Neural cell (in vitro differentiated cells): ENCODE results near the gene HDAC7. TPM values are rescaled to one million over a fixed set of nuclear protein-coding genes. Genes with fewer than 3 reads are reported as not detected.

ENCODE experiments used
- H2AFZ ChIP-seq: fragments of 200-600, 300-800 bp; sonication (generic), shearing (Covaris generic); 2 replicates; pipeline ENCODE4 v1.6.0; 2014; ENCODE audit warnings: low read depth, mild to moderate bottlenecking, antibody characterized with exemption, low read length, moderate library complexity
- H3F3A ChIP-seq: fragments of 200-600 bp; shearing (Covaris generic); 2 replicates; pipeline ENCODE4 v1.6.1; 2016; ENCODE audit warnings: mild to moderate bottlenecking, moderate library complexity, mixed read lengths, antibody characterized with exemption, low read length; ENCODE audit not compliant: insufficient read depth, poor library complexity, severe bottlenecking
- H3K27ac ChIP-seq: fragments of 200-600, 300-800 bp; sonication (generic), shearing (Covaris generic); 2 replicates; pipeline ENCODE4 v1.5.1; 2014; ENCODE audit warnings: mild to moderate bottlenecking, low read length, moderate library complexity
- H3K27me3 ChIP-seq: fragments of 300-800, 200-600 bp; sonication (generic), shearing (Covaris generic); 2 replicates; pipeline ENCODE4 v1.6.0; 2014; ENCODE audit warnings: mild to moderate bottlenecking, low read depth, low read length, moderate library complexity; ENCODE audit not compliant: insufficient read depth
- H3K36me3 ChIP-seq: fragments of 300-800, 200-600 bp; sonication (generic), shearing (Covaris generic); 2 replicates; pipeline ENCODE4 v1.5.1; 2014; ENCODE audit warnings: mild to moderate bottlenecking, antibody characterized with exemption, low read length, moderate library complexity; ENCODE audit not compliant: insufficient read depth
- H3K4me2 ChIP-seq: fragments of 300-800, 200-600 bp; sonication (generic), shearing (Covaris generic); 2 replicates; pipeline ENCODE4 v1.6.0; 2014; ENCODE audit warnings: mild to moderate bottlenecking, low read length
- H3K4me3 ChIP-seq: fragments of 300-800, 200-600 bp; sonication (generic), shearing (Covaris generic); 2 replicates; pipeline ENCODE4 v1.5.1; 2014; ENCODE audit warnings: mild to moderate bottlenecking, low read length, moderate library complexity
- H3K79me2 ChIP-seq: fragments of 200-600 bp; shearing (Covaris generic); replicated peaks from 2 replicates; pipeline ENCODE4 v1.6.0; 2014; ENCODE audit warnings: mild to moderate bottlenecking, low read length, moderate library complexity; ENCODE audit not compliant: insufficient read depth
- H3K9ac ChIP-seq: fragments of 300-800, 200-600 bp; sonication (generic), shearing (Covaris generic); 2 replicates; pipeline ENCODE4 v1.6.1; 2016; ENCODE audit warnings: mild to moderate bottlenecking, low read length, mixed read lengths
- H3K9me2 ChIP-seq: fragments of 200-600 bp; shearing (Covaris generic); 2 replicates; pipeline ENCODE4 v1.6.1; 2016; ENCODE audit warnings: mild to moderate bottlenecking, low read length, mixed read lengths; ENCODE audit not compliant: insufficient read depth
- H3K9me3 ChIP-seq: fragments of 200-600, 300-800 bp; sonication (generic), shearing (Covaris generic); 2 replicates; pipeline ENCODE4 v1.6.1; 2016; ENCODE audit warnings: mild to moderate bottlenecking, mixed run types, low read length, moderate library complexity, mixed read lengths
- H4K20me1 ChIP-seq: fragments of 200-600 bp; shearing (Covaris generic); 2 replicates; pipeline ENCODE4 v1.6.1; 2016; ENCODE audit warnings: mild to moderate bottlenecking, mixed run types; ENCODE audit not compliant: insufficient read depth
- CTCF ChIP-seq: fragments of 450-650 bp; IDR thresholded peaks from 2 replicates; pipeline ENCODE4 v1.5.1; 2014; ENCODE audit warnings: antibody characterized with exemption, mild to moderate bottlenecking, moderate library complexity; ENCODE audit not compliant: poor library complexity, severe bottlenecking
- EP300 ChIP-seq: fragments of 450-650 bp; conservative IDR thresholded peaks from 2 replicates; pipeline ENCODE4 v1.6.1; 2014; ENCODE audit warnings: antibody characterized with exemption, mild to moderate bottlenecking, moderate library complexity; ENCODE audit not compliant: poor library complexity, severe bottlenecking
- EZH2 ChIP-seq: fragments of 200-600, 300-800 bp; shearing (Covaris generic), sonication (generic); IDR thresholded peaks from 2 replicates; pipeline ENCODE4 v1.6.1; 2014; ENCODE audit warnings: antibody characterized with exemption, low read length, borderline replicate concordance, mild to moderate bottlenecking; ENCODE audit not compliant: insufficient read depth, poor library complexity, severe bottlenecking
- MXI1 ChIP-seq: fragments of 450-650 bp; conservative IDR thresholded peaks from 2 replicates; pipeline ENCODE4 v1.6.1; 2014; ENCODE audit warnings: antibody characterized with exemption, mild to moderate bottlenecking; ENCODE audit not compliant: poor library complexity, severe bottlenecking
- POLR2AphosphoS5 ChIP-seq: IDR thresholded peaks from 2 replicates; pipeline ENCODE4 v1.6.1; 2012
- RAD21 ChIP-seq: fragments of 450-650 bp; conservative IDR thresholded peaks from 2 replicates; pipeline ENCODE4 v1.6.1; 2014; ENCODE audit warnings: antibody characterized with exemption, mild to moderate bottlenecking, moderate library complexity
- REST ChIP-seq: IDR thresholded peaks from 2 replicates; pipeline ENCODE4 v1.6.1; 2012; ENCODE audit warnings: borderline replicate concordance
- SMC3 ChIP-seq: fragments of 450-650 bp; conservative IDR thresholded peaks from 2 replicates; pipeline ENCODE4 v1.6.1; 2014; ENCODE audit warnings: antibody characterized with exemption, mild to moderate bottlenecking, moderate library complexity; ENCODE audit not compliant: poor library complexity
- TAF1 ChIP-seq: IDR thresholded peaks from 2 replicates; pipeline ENCODE4 v1.6.1; 2012; ENCODE audit warnings: low read depth
- polyA plus RNA-seq: library from polyadenylated mRNA; depleted of rRNA; stranded (reverse); fragments of >200 nt; gene quantifications from 2 replicates; pipeline ENCODE4 v1.2.3, GENCODE V29; 2014

HDAC7 gene
- polyA plus RNA-seq, 1 donor from 2014 or later, result 30.2 TPM

- no peak overlapping the region for H3K4me2 ChIP-seq
- H3K4me3 ChIP-seq, result no peak overlapping the region
- H3K27ac ChIP-seq, result no peak overlapping the region
- no peaks in the 10 kb centered on the region for H3K9me2 ChIP-seq
- no peak overlapping the region for H3K9ac ChIP-seq
- H4K20me1 ChIP-seq, result no peaks in the 10 kb centered on the region
- H3K79me2 ChIP-seq, result no peaks in the 10 kb centered on the region
- no peaks in the 10 kb centered on the region for H3K36me3 ChIP-seq
- TF ChIP-seq REST, result no peak
- TF ChIP-seq SMC3, result no peak
- TF ChIP-seq RAD21, result no peak
- TF ChIP-seq EP300, result no peak
- TF ChIP-seq POLR2AphosphoS5, result no peak
- TF ChIP-seq EZH2, result no peak
- no peak for TF ChIP-seq TAF1
- no peak for TF ChIP-seq CTCF
- no peak for TF ChIP-seq MXI1
- H2AFZ ChIP-seq, result no peak overlapping the region
- H3F3A ChIP-seq, result no peaks in the 10 kb centered on the region
- no peaks in the 10 kb centered on the region for H3K9me3 ChIP-seq
- no peaks in the 10 kb centered on the region for H3K27me3 ChIP-seq
Measured at GRCh38 chr12:47841501-47841900, 21.8 kb upstream of the HDAC7 start.

- Histone ChIP-seq H3K79me2 (no peaks in the 10 kb centered on the region), H3K4me2 (no peak overlapping the region), H3K36me3 (no peaks in the 10 kb centered on the region), H3K9ac (no peak overlapping the region), H3K27me3 (no peaks in the 10 kb centered on the region), H3K9me2 (no peaks in the 10 kb centered on the region), H3F3A (no peaks in the 10 kb centered on the region), H3K27ac (no peak overlapping the region), H4K20me1 (no peaks in the 10 kb centered on the region), H2AFZ (no peak overlapping the region), H3K4me3 (no peak overlapping the region), H3K9me3 (no peaks in the 10 kb centered on the region)
- TF ChIP-seq EP300, result no peak
- no peak for TF ChIP-seq TAF1
- no peak for TF ChIP-seq CTCF
- TF ChIP-seq REST, result no peak
- no peak for TF ChIP-seq EZH2
- TF ChIP-seq SMC3, result no peak
- no peak for TF ChIP-seq POLR2AphosphoS5
- no peak for TF ChIP-seq MXI1
- TF ChIP-seq RAD21, result no peak
Measured at GRCh38 chr12:47840571-47840970, 20.9 kb upstream of the HDAC7 start.
